H1 (cell line): ENCODE data around the gene DPM2. TPM values are rescaled to one million over a fixed set of nuclear protein-coding genes. Genes with fewer than 3 reads are reported as not detected.
A peak's percentile ranks its signal among the peaks of the same experiment; 100 is the strongest.

ENCODE experiments used
- CTCF ChIA-PET: fragments of 300-600 bp; sonication (Branson Sonifier 250); formaldehyde crosslinking; loops from one replicate; lab custom pipeline; 2021; ENCODE audit not compliant: partially characterized antibody; lab: Charles Lee
- POLR2A ChIA-PET: fragments of 300-600 bp; sonication (Branson Sonifier 250); formaldehyde crosslinking; loops from one replicate; lab custom pipeline; 2021; ENCODE audit warnings: inconsistent platforms; ENCODE audit not compliant: partially characterized antibody; lab: Charles Lee
- DNase-seq, 2 experiments: peaks; one replicate each; pipeline versions ENCODE4 v3.0.0 to v3.0.0-alpha.2; 2010 to 2022; ENCODE audit warnings: low spot score in 2 of 2, low read depth in 1 of 2, mixed read lengths in 1 of 2
- FAIRE-seq: peaks from 2 replicates; lab custom pipeline; 2011; peaks lifted over from hg19 to GRCh38; lab: Jason Lieb, UNC
- H2AFZ ChIP-seq: 2 replicates; pipeline ENCODE4 v1.8.1; 2012; ENCODE audit warnings: low read length, inconsistent platforms
- H2AK5ac ChIP-seq: 2 replicates; pipeline ENCODE4 v1.6.1; 2013; ENCODE audit warnings: low read depth, low read length
- H2BK120ac ChIP-seq: replicated peaks from 2 replicates; pipeline ENCODE3; 2013; ENCODE audit warnings: low read depth, low read length, inconsistent platforms
- H2BK12ac ChIP-seq: 2 replicates; pipeline ENCODE4 v1.6.1; 2013; ENCODE audit warnings: low read depth, low read length
- H2BK15ac ChIP-seq: 2 replicates; pipeline ENCODE4 v1.6.1; 2013; ENCODE audit warnings: low read length
- H2BK20ac ChIP-seq: 2 replicates; pipeline ENCODE4 v1.6.1; 2013; ENCODE audit warnings: low read length
- H2BK5ac ChIP-seq: 2 replicates; pipeline ENCODE4 v1.6.1; 2013; ENCODE audit warnings: low read depth, low read length
- H3K14ac ChIP-seq: 2 replicates; pipeline ENCODE4 v1.6.1; 2013; ENCODE audit warnings: inconsistent platforms; ENCODE audit not compliant: insufficient read length
- H3K18ac ChIP-seq: 2 replicates; pipeline ENCODE4 v1.6.1; 2013; ENCODE audit warnings: low read length; ENCODE audit errors: extremely low read depth
- H3K23ac ChIP-seq: 2 replicates; pipeline ENCODE4 v1.6.1; 2013; ENCODE audit warnings: inconsistent platforms; ENCODE audit not compliant: insufficient read length
- H3K23me2 ChIP-seq: 2 replicates; pipeline ENCODE4 v1.6.1; 2013; ENCODE audit warnings: low read depth, low read length
- H3K27ac ChIP-seq: 2 replicates; pipeline ENCODE4 v1.6.1; 2011; ENCODE audit warnings: low read depth, low read length, inconsistent platforms
- H3K27me3 ChIP-seq, 4 experiments: replicated peaks in 1 of 4; 1 replicate in 1 of 4; 2 replicates in 3 of 4; pipeline versions ENCODE4 v1.6.1 to v1.8.1; 2011 to 2013; ENCODE audit warnings: low read length in 3 of 4, mild to moderate bottlenecking in 3 of 4, inconsistent platforms in 2 of 4, mixed read lengths in 2 of 4, moderate library complexity in 1 of 4; ENCODE audit not compliant: control insufficient read depth in 3 of 4, insufficient read depth in 3 of 4; ENCODE audit errors: extremely low read depth in 1 of 4
- H3K36me3 ChIP-seq, 4 experiments: 2 replicates each; pipeline versions ENCODE4 v1.6.1 to v1.8.1; 2011 to 2013; ENCODE audit warnings: mild to moderate bottlenecking in 4 of 4, low read length in 3 of 4, moderate library complexity in 2 of 4, control low read depth in 1 of 4, inconsistent platforms in 1 of 4; ENCODE audit not compliant: insufficient read depth in 4 of 4, control insufficient read depth in 2 of 4
- H3K4ac ChIP-seq: replicated peaks from 2 replicates; pipeline ENCODE3; 2013; ENCODE audit warnings: low read length, low read depth, mixed read lengths, inconsistent platforms; ENCODE audit not compliant: insufficient read length
- H3K4me1 ChIP-seq, 4 experiments: replicated peaks in 1 of 4; 1 replicate in 1 of 4; 2 replicates in 3 of 4; pipeline versions ENCODE4 v1.6.1 to v1.8.1; 2011 to 2013; ENCODE audit warnings: low read length in 3 of 4, inconsistent platforms in 2 of 4, mixed read lengths in 1 of 4; ENCODE audit not compliant: insufficient read depth in 4 of 4, control insufficient read depth in 3 of 4
- H3K4me2 ChIP-seq, 2 experiments: 2 replicates each; pipeline versions ENCODE4 v1.6.1 to v1.8.1; 2011 to 2013; ENCODE audit warnings: low read depth in 2 of 2, low read length in 2 of 2, control low read depth in 1 of 2, inconsistent platforms in 1 of 2, mild to moderate bottlenecking in 1 of 2; ENCODE audit not compliant: insufficient read depth in 1 of 2
- H3K4me3 ChIP-seq, 4 experiments: fragments of 200-600, 300-600 bp in 1 of 4; sonication (generic), shearing (Covaris generic), sonication (Bioruptor Twin) in 1 of 4; 2 replicates each; pipeline versions ENCODE4 v1.5.1 to v1.8.1; 2011 to 2016; ENCODE audit warnings: low read length in 4 of 4, low read depth in 3 of 4, control low read depth in 2 of 4, inconsistent platforms in 2 of 4, mild to moderate bottlenecking in 2 of 4, mixed read lengths in 1 of 4, moderate library complexity in 1 of 4; ENCODE audit not compliant: insufficient read depth in 2 of 4; ENCODE audit errors: extremely low read depth in 1 of 4
- H3K56ac ChIP-seq: replicated peaks from 2 replicates; pipeline ENCODE3; 2013; ENCODE audit warnings: low read depth, mild to moderate bottlenecking, mixed read lengths, low read length, inconsistent platforms; ENCODE audit not compliant: insufficient read length
- H3K79me1 ChIP-seq: 2 replicates; pipeline ENCODE4 v1.6.1; 2013; ENCODE audit warnings: low read depth, low read length, control low read depth
- H3K79me2 ChIP-seq, 2 experiments: 2 replicates each; pipeline versions ENCODE4 v1.6.1 to v1.8.1; 2012 to 2013; ENCODE audit warnings: low read length in 2 of 2, mild to moderate bottlenecking in 2 of 2, inconsistent platforms in 1 of 2; ENCODE audit not compliant: insufficient read depth in 2 of 2, control insufficient read depth in 1 of 2
- H3K9ac ChIP-seq, 4 experiments: replicated peaks in 1 of 4; 1 replicate in 1 of 4; 2 replicates in 3 of 4; pipeline versions ENCODE4 v1.6.1 to v1.8.1; 2011 to 2013; ENCODE audit warnings: low read depth in 3 of 4, low read length in 3 of 4, control low read depth in 2 of 4, mild to moderate bottlenecking in 2 of 4, moderate library complexity in 2 of 4, inconsistent platforms in 1 of 4; ENCODE audit errors: extremely low read depth in 1 of 4
- H3K9me3 ChIP-seq, 2 experiments: 2 replicates each; pipeline versions ENCODE4 v1.6.1 to v1.8.1; 2012 to 2013; ENCODE audit warnings: mild to moderate bottlenecking in 2 of 2, moderate library complexity in 2 of 2, control low read depth in 1 of 2, inconsistent platforms in 1 of 2, low read depth in 1 of 2, low read length in 1 of 2, mixed read lengths in 1 of 2; ENCODE audit not compliant: insufficient read depth in 2 of 2
- H4K20me1 ChIP-seq, 2 experiments: replicated peaks in 1 of 2; 2 replicates each; pipeline versions ENCODE3 to v1.8.1; 2011 to 2013; ENCODE audit warnings: inconsistent platforms in 2 of 2, low read length in 2 of 2, mild to moderate bottlenecking in 1 of 2; ENCODE audit not compliant: insufficient read depth in 2 of 2, control insufficient read depth in 1 of 2
- H4K5ac ChIP-seq: 2 replicates; pipeline ENCODE4 v1.6.1; 2013; ENCODE audit warnings: low read length, low read depth, mixed read lengths, inconsistent platforms; ENCODE audit not compliant: insufficient read length
- H4K8ac ChIP-seq: 2 replicates; pipeline ENCODE4 v1.8.0; 2013; ENCODE audit warnings: mild to moderate bottlenecking, moderate library complexity, low read length, inconsistent platforms; ENCODE audit not compliant: insufficient read depth; ENCODE audit errors: extremely low read depth
- H4K91ac ChIP-seq: replicated peaks from 2 replicates; pipeline ENCODE3; 2013; ENCODE audit warnings: low read length, mixed read lengths, inconsistent platforms; ENCODE audit not compliant: insufficient read length
- BCL11A ChIP-seq, 2 experiments: IDR thresholded peaks; one replicate each; pipeline ENCODE4 v1.6.1; 2011; ENCODE audit warnings: low read depth in 2 of 2, low read length in 2 of 2, mild to moderate bottlenecking in 2 of 2
- CHD2 ChIP-seq: IDR thresholded peaks from 2 replicates; pipeline ENCODE4 v1.6.1; 2012; ENCODE audit warnings: low read length, improper control_type of control experiment
- CREB1 ChIP-seq: IDR thresholded peaks from 2 replicates; pipeline ENCODE4 v1.6.1; 2012; ENCODE audit warnings: inconsistent platforms
- CTCF ChIP-seq, 3 experiments: IDR thresholded peaks; 1 replicate in 2 of 3; 2 replicates in 1 of 3; pipeline versions ENCODE4 v1.5.1 to v1.6.1; 2011; ENCODE audit warnings: low read length in 3 of 3, mild to moderate bottlenecking in 3 of 3, inconsistent platforms in 2 of 3, low read depth in 1 of 3, moderate library complexity in 1 of 3; ENCODE audit not compliant: insufficient read depth in 1 of 3; ENCODE audit errors: control extremely low read depth in 1 of 3
- EZH2 ChIP-seq: fragments of 200-600 bp; sonication (generic); IDR thresholded peaks from 2 replicates; pipeline ENCODE4 v1.7.1; 2012; ENCODE audit warnings: low read depth, mild to moderate bottlenecking, moderate library complexity, low read length, inconsistent platforms; ENCODE audit not compliant: severe bottlenecking
- HDAC6 ChIP-seq: IDR thresholded peaks from one replicate; pipeline ENCODE4 v1.7.1; 2012; ENCODE audit warnings: low read depth, mild to moderate bottlenecking, inconsistent platforms, low read length, moderate library complexity
- RAD21 ChIP-seq, 2 experiments: IDR thresholded peaks in 1 of 2; conservative IDR thresholded peaks in 1 of 2; 2 replicates each; pipeline ENCODE4 v1.6.1; 2011; ENCODE audit warnings: low read depth in 2 of 2, low read length in 2 of 2, improper control_type of control experiment in 1 of 2, inconsistent platforms in 1 of 2, mild to moderate bottlenecking in 1 of 2, moderate library complexity in 1 of 2
- TCF12 ChIP-seq: IDR thresholded peaks from 2 replicates; pipeline ENCODE4 v1.6.1; 2011; ENCODE audit warnings: low read depth, mild to moderate bottlenecking, low read length
- ZNF274 ChIP-seq: IDR thresholded peaks from 2 replicates; pipeline ENCODE4 v1.7.0; 2012; ENCODE audit warnings: low read length, borderline replicate concordance; ENCODE audit errors: extremely low read depth
- WGBS, 2 experiments: shearing (Covaris generic) in 1 of 2; methylation state at CpG; one replicate each; pipeline versions ENCODE4 v1.1.6 to v1.1.7; 2013 to 2015; ENCODE audit warnings: low lambda C conversion rate in 2 of 2, mixed read lengths in 2 of 2, inconsistent platforms in 1 of 2, low coverage in 1 of 2, missing lambda C conversion rate in 1 of 2; ENCODE audit not compliant: insufficient replicate concordance in 2 of 2, insufficient coverage in 1 of 2, insufficient read length in 1 of 2; ENCODE audit errors: extremely low coverage in 1 of 2, missing lambda C conversion rate in 1 of 2; 5-methylcytosine and 5-hydroxymethylcytosine counted together
- polyA plus RNA-seq, 7 experiments: library from polyadenylated mRNA; depleted of rRNA in 3 of 7; stranded (reverse) in 5 of 7; unstranded in 2 of 7; fragments of >200 nt in 5 of 7; fragments of 200-250 nt in 2 of 7; gene quantifications; 1 replicate in 5 of 7; 2 replicates in 1 of 7; 4 replicates in 1 of 7; pipeline versions ENCODE4 v1.2.1 to v1.2.3, GENCODE V29; 2011 to 2013; ENCODE audit warnings: missing spikeins in 2 of 7, mixed read lengths in 2 of 7
- total RNA-seq: library from RNA; stranded (reverse); fragmentation: NEBNext Ultra II Directional; extraction: Animal tissue kit (Norgen Biotek cat#: 25700); gene quantifications from 2 replicates; pipeline ENCODE4 v1.2.1, GENCODE V29; 2021

DPM2 gene
- total and polyA plus RNA-seq, 2 of the 8 experiments (the other 6 are each of a cell fraction or from before 2014, with no cell fraction given), result 45.4 to 95.4 TPM

GRCh38 chr9:127910613-127911205, 26.9 kb downstream of the DPM2 start:
- Histone ChIP-seq H2BK15ac (no peak overlapping the region), H3K14ac (no peak overlapping the region), H4K8ac (no peak overlapping the region), H3K4me3 (no peak overlapping the region), H2AK5ac (no peak overlapping the region), H2BK120ac (no peak overlapping the region), H3K27me3 (peaks cover 0 to under 1% (median 0%) of the 10 kb centered on the region in 4 experiments; a peak in 2 of 7 replicates), H3K9me3 (no peaks in the 10 kb centered on the region), H4K20me1 (peaks cover 0 to 1% of the 10 kb centered on the region in 2 experiments), H3K4me2 (no peak overlapping the region), H3K18ac (no peak overlapping the region), H3K4me1 (no peaks in the 10 kb centered on the region; a peak in 2 of 7 replicates), H3K23ac (no peak overlapping the region), H4K91ac (no peak overlapping the region), H2BK20ac (no peak overlapping the region), H3K4ac (no peak overlapping the region), H3K79me2 (no peaks in the 10 kb centered on the region), H3K79me1 (no peaks in the 10 kb centered on the region), H2BK5ac (no peak overlapping the region), H2AFZ (no peak overlapping the region), H4K5ac (no peak overlapping the region), H2BK12ac (no peak overlapping the region), H3K23me2 (no peaks in the 10 kb centered on the region), H3K9ac (no peak overlapping the region), H3K36me3 (peaks cover 0 to 6% (median 0%) of the 10 kb centered on the region in 4 experiments; a peak in 1 of 8 replicates), H3K56ac (no peak overlapping the region), H3K27ac (no peak overlapping the region)
- 91% methylated on average over 6 of the region's 6 CpGs; no CpG with 5 or more reads in 1 of the 2 experiments for WGBS, 2 experiments
- no peak for TF ChIP-seq BCL11A (IDR thresholded peaks at IDR 0.05; ENCODE audit: low read depth in 2 of 2, low read length in 2 of 2)
- TF ChIP-seq EZH2, result no peak
- no peak for TF ChIP-seq ZNF274
- TF ChIP-seq CHD2, result no peak
- no peak for TF ChIP-seq HDAC6
- peak in 1 of 3 experiments; percentile 26; a peak in 1 of 4 replicates for TF ChIP-seq CTCF (IDR thresholded peaks at IDR 0.05; ENCODE audit: control extremely low read depth in 1 of 3, insufficient read depth in 1 of 3, low read depth in 1 of 3, low read length in 3 of 3)
- no peak for TF ChIP-seq TCF12
- TF ChIP-seq RAD21 (IDR thresholded peaks at IDR 0.05 in 1 of 2, conservative IDR thresholded peaks at IDR 0.05 in 1 of 2; ENCODE audit: low read depth in 2 of 2, low read length in 2 of 2), result peak; percentile 35 to 44; a peak in 2 of 4 replicates
- no peak for TF ChIP-seq CREB1
- FAIRE-seq, result no peak
- CTCF ChIA-PET, result interaction anchor here (0.6 to 2.7 kb wide), 7 partner anchors 10 to 176 kb away, joined by 3 to 14 read pairs (median 4); partner anchors contain the start of gene TOR2A
- DNase-seq, result no peak
- POLR2A ChIA-PET, result interaction anchor here (1.0 to 1.1 kb wide), 2 partner anchors 12 to 102 kb away, joined by 3 read pairs; no protein-coding TSS in a partner anchor
